Adrenal gland (tissue), 5 donors: ENCODE data around the gene OR4C5.

Experiments used
- POLR2A ChIP-seq, 2 donors: fragments of 450-650 bp; IDR thresholded peaks; one replicate each; pipeline ENCODE4 v1.6.1; 2017; ENCODE audit warnings: antibody characterized with exemption in 2 of 2, mild to moderate bottlenecking in 2 of 2, moderate library complexity in 1 of 2
- TF ChIP-seq, protein P1 (sequence below), 6 experiments: fragments of 450-650 bp in 4 of 6; fragments of 200-600 bp in 2 of 6; sonication (generic) in 1 of 6; IDR thresholded peaks; 1 replicate in 5 of 6; 2 replicates in 1 of 6; pipeline versions ENCODE4 v1.5.1 to v1.8.0; 2016 to 2021; ENCODE audit warnings: antibody characterized with exemption in 6 of 6, mild to moderate bottlenecking in 2 of 6, moderate library complexity in 1 of 6
- donor health status: DM: no; HTN: no; CAD: no.

DNA sequence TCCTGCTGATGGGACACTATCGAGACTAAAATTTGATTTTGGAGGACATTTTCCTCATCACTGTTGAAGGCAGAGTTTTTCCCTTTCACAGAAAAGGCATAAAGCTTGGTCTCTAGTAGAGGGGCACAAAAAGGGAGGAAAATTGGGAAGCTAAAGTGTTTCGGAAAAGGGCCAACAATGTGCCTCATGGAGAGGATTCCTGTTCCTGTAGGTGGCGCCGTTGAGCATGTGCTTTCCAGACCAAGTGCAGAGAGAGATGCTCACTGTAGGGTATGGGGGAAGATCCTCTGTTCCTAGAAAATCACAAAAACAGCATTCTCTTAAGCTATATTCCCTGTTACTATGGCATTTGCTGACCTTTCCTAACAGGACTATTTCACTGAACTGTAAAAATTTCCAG is 18.4 kb upstream of the OR4C5 start:
- TF ChIP-seq, protein P1, sequence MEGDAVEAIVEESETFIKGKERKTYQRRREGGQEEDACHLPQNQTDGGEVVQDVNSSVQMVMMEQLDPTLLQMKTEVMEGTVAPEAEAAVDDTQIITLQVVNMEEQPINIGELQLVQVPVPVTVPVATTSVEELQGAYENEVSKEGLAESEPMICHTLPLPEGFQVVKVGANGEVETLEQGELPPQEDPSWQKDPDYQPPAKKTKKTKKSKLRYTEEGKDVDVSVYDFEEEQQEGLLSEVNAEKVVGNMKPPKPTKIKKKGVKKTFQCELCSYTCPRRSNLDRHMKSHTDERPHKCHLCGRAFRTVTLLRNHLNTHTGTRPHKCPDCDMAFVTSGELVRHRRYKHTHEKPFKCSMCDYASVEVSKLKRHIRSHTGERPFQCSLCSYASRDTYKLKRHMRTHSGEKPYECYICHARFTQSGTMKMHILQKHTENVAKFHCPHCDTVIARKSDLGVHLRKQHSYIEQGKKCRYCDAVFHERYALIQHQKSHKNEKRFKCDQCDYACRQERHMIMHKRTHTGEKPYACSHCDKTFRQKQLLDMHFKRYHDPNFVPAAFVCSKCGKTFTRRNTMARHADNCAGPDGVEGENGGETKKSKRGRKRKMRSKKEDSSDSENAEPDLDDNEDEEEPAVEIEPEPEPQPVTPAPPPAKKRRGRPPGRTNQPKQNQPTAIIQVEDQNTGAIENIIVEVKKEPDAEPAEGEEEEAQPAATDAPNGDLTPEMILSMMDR (IDR thresholded peaks at IDR 0.05) = no peak
- no peak for TF ChIP-seq POLR2A (IDR thresholded peaks at IDR 0.05)
